Colon (tissue), 2 donors: ENCODE measurements around the gene MARCHF5.
A peak's percentile ranks its signal among the peaks of the same experiment; 100 is the strongest.
"Not testable (repeated sequence)": the region's sequence is repeated elsewhere in the genome, so short reads cannot be mapped to it uniquely, and the experiment has no call there.

Experiments
- FAIRE-seq: peaks from 2 replicates; lab custom pipeline; 2012; peaks lifted over from hg19 to GRCh38; lab: Jason Lieb, UNC
- donor health status: control.
- donor health status: control.

The MARCHF5 gene

GRCh38 chr10:92305133-92306072 is 14.4 kb downstream of the MARCHF5 start:
- no peak for FAIRE-seq

- no peak for FAIRE-seq
Measured at GRCh38 chr10:92309272-92309671, 18.3 kb downstream of the MARCHF5 start.

- no peak for FAIRE-seq
Measured at GRCh38 chr10:92313750-92314149, 22.8 kb downstream of the MARCHF5 start.

DNA sequence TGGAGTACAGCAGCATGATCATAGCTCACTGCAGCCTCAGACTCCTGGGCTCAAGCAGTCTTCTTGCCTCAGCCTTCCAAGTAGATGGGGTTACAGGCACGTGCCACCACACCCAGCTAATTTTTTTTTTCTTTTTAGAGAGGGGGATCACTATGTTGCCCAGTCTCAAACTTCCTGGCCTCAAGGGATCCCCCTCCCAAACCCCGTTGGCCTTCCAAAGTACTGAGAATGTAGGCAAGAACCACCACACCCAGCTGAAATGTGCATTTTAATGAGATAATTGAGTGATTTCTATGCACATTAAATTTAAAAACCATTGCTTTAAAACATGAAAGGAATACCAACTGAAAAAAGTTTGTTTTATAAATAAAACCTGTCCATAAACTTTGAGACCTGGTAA is 25.6 kb downstream of the MARCHF5 start:
- no peak for FAIRE-seq

- no peak for FAIRE-seq
Measured at GRCh38 chr10:92323079-92323478, 32.1 kb downstream of the MARCHF5 start.

GRCh38 chr10:92327445-92328433 is 36.8 kb downstream of the MARCHF5 start:
- FAIRE-seq: peak; percentile 73

GRCh38 chr10:92328993-92329392 is 38.0 kb downstream of the MARCHF5 start:
- no peak for FAIRE-seq

DNA sequence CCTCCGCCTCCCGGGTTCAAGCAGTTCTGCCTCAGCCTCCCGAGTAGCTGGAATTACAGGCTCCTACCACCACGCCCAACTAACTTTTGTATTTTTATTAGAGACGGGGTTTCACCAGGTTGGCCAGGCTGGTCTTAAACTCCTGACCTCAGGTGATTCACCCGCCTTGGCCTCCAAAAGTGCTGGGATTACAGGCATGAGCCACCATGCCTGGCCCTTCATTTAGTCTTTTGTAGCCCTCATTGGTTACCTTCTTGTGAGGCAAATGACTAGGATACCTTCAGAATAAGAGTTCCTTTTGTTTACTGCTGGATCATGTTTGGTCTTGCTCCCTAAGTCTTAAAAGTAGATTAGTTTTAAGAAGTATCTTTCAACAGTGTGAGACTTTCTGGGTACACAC is 39.0 kb downstream of the MARCHF5 start:
- not testable (repeated sequence) for FAIRE-seq

- no peak for FAIRE-seq
Measured at GRCh38 chr10:92342796-92343195, 51.8 kb downstream of the MARCHF5 start.

GRCh38 chr10:92345575-92345974 is 54.6 kb downstream of the MARCHF5 start:
- FAIRE-seq: not testable (repeated sequence)

- FAIRE-seq: not testable (repeated sequence)
Measured at GRCh38 chr10:92347035-92347676, 56.2 kb downstream of the MARCHF5 start.

DNA sequence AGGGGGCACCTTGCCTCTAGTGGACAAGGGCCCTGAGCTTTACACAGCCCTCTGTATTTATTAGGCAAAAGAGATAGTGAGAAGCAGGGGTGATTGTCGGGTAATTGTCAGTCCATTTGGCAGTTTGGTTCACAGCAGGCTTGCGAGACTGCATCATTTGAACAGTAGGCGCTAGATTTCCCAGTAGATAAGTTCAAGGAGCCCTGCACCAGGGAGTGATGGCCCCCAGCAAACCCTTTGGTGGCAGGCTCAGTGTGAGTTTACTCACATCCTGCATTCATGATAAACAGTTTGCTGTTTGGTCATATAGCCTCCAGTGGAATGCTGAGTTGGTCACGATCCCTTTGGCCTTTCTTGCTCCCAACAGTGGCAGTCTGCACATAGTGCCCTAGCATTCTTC is 59.4 kb downstream of the MARCHF5 start:
- FAIRE-seq: no peak

DNA sequence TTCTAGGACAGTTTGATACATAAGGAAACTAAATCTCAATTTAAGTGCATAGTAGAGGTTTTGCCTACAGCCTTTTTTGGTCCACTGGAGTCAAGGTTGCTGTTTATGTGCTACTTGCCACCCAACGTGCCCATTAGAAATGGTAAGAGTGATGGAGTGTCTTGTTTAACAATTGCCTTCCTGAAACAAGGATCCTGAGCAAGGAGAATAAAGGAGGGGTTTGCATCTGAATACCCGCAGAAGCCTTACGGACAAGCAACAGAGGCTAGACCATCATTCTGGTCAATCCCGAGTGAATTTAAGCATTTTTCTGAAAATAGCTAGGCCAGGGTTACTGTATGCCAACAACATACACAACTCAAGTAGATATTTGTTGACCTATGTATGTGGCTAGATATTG is 63.6 kb downstream of the MARCHF5 start:
- no peak for FAIRE-seq

DNA sequence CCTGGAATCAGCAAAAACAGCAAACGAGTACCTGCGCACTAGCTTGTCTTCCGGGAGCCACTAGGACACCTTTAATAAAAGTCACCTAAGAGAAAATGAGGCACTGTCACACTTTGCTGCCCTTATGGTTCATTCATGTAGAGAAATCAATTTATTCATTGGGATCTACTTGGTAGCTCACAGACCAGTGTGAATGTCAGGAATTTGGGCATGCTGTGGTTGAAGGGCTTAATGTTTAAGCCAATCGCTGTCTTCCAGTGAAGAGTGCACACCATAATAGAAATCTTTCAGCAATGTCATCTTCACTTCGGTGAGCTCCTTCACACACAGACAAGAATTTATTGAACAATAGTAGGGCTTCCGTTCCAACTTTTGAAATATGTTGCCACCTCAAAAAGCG is 65.1 kb downstream of the MARCHF5 start:
- no peak for FAIRE-seq

GRCh38 chr10:92363498-92363897 is 72.5 kb downstream of the MARCHF5 start:
- FAIRE-seq: no peak

GRCh38 chr10:92366412-92367021 is 75.5 kb downstream of the MARCHF5 start:
- no peak for FAIRE-seq

GRCh38 chr10:92377962-92378361 is 87.0 kb downstream of the MARCHF5 start:
- no peak for FAIRE-seq

GRCh38 chr10:92381543-92381954 is 90.6 kb downstream of the MARCHF5 start:
- FAIRE-seq: no peak

DNA sequence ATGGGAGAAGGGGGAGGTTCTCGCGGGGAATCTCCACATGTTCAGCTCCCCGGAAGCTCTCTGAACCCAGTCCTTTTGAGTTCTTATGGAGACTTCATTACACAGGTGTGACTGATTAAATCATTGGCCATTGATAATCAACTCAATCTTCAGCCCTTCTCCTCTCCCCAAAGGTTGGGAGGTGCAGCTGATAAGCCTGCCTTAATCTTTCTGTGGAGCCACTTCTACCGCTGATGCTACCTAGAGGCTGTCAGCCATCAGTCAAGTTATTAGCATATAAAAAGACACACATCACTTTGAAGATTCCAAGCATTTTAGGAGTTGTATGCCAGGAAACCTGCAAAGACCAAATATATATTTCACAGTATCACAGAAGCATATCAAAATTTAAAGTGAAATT is 91.7 kb downstream of the MARCHF5 start:
- FAIRE-seq: no peak

- no peak for FAIRE-seq
Measured at GRCh38 chr10:92384741-92385140, 93.8 kb downstream of the MARCHF5 start.

- FAIRE-seq: no peak
Measured at GRCh38 chr10:92385831-92386230, 94.9 kb downstream of the MARCHF5 start.
